Raji (cell line): ENCODE data around the gene ERI3.
A peak's percentile ranks its signal among the peaks of the same experiment; 100 is the strongest.

Source experiments
- POLR2A ChIP-seq: IDR thresholded peaks from 2 replicates; pipeline ENCODE4 v1.6.1; 2011; ENCODE audit warnings: low read depth, low read length, control low read depth; ENCODE audit not compliant: insufficient read depth

ERI3 gene

GRCh38 chr1:44213222-44214112, 141.6 kb downstream of the ERI3 start, which contains the start of gene DMAP1:
DMAP1 (plus strand) TSS chr1:44213471; CDS start chr1:44213754, 283 bp downstream.
- peak; percentile 83 for TF ChIP-seq POLR2A

- no peak for TF ChIP-seq POLR2A
Observed at GRCh38 chr1:44212355-44213221, 142.5 kb downstream of the ERI3 start.

GRCh38 chr1:44210595-44210994, 144.5 kb downstream of the ERI3 start:
- no peak for TF ChIP-seq POLR2A

- no peak for TF ChIP-seq POLR2A
Observed at GRCh38 chr1:44208226-44208625, 146.8 kb downstream of the ERI3 start.

- TF ChIP-seq POLR2A: no peak
Observed at GRCh38 chr1:44200336-44200735, 154.7 kb downstream of the ERI3 start.

GRCh38 chr1:44174630-44175029, 180.4 kb downstream of the ERI3 start:
- no peak for TF ChIP-seq POLR2A
